ENCODE data around the gene GPR82. TPM values are rescaled to one million over a fixed set of nuclear protein-coding genes. Genes with fewer than 3 reads are reported as not detected.

The GPR82 gene
- total and polyA plus RNA-seq, 10 of the 15 experiments (the other 5 are each of a cell fraction or from before 2014, with no cell fraction given) = 0.23 to 1.7 (median 0.56) TPM

DNA sequence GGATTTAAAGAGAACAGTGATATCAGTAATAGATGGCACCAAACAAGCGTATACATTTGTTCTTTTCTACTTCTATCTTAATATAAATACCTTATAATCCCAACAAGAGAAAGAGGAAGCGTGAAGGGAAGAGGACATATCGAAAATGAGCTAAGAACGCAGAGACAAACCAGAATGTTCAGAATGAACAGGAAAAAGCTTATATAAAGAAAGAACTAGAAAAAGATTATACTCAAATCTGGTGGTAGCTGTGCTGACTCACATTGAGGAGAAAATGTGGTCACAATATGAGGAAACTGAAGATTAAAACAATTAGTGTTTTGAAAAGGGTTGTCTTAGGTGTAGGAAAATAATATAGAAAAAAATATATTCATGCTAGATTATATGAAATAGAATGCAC, 37.2 kb upstream of the GPR82 start:
- intact Hi-C loops (cut with micrococcal nuclease; ENCODE audit: unreplicated experiment) (no loop called here), in situ Hi-C loops (cut with MboI) (no loop called here)
- Histone ChIP-seq H4K20me1 (ENCODE audit: control insufficient read depth, insufficient read depth) (no peaks in the 10 kb centered on the region), H3K9ac (ENCODE audit: control insufficient read depth, insufficient read depth, low read length) (no peak overlapping the region), H3K4me2 (ENCODE audit: control insufficient read depth, insufficient read depth) (no peak overlapping the region), H3K4me3 (no peak overlapping the region), H2AFZ (ENCODE audit: control insufficient read depth, low read depth, low read length) (no peak overlapping the region), H3K79me2 (ENCODE audit: control insufficient read depth, insufficient read depth, low read length) (no peaks in the 10 kb centered on the region), H3K4me1 (ENCODE audit: control insufficient read depth, insufficient read depth, low read length) (peaks cover 6% of the 10 kb centered on the region), H3K27ac (ENCODE audit: control insufficient read depth, insufficient read depth) (no peak overlapping the region), H3K9me3 (replicated peaks; ENCODE audit: control insufficient read depth, insufficient read depth, low read length) (no peaks in the 10 kb centered on the region), H3K36me3 (ENCODE audit: control insufficient read depth in 2 of 2, insufficient read depth in 2 of 2, low read length in 1 of 2) (no peaks in the 10 kb centered on the region), H3K27me3 (replicated peaks in 1 of 2; ENCODE audit: control insufficient read depth in 2 of 2, insufficient read depth in 2 of 2, low read length in 1 of 2) (no peaks in the 10 kb centered on the region)
- TF ChIP-seq, protein P1, sequence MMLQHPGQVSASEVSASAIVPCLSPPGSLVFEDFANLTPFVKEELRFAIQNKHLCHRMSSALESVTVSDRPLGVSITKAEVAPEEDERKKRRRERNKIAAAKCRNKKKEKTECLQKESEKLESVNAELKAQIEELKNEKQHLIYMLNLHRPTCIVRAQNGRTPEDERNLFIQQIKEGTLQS (IDR thresholded peaks at IDR 0.05; ENCODE audit: borderline replicate concordance, extremely low read depth, low read depth, low read length) = no peak
- TF ChIP-seq NFIC (IDR thresholded peaks at IDR 0.05; ENCODE audit: low read depth, low read length) = peak; percentile 65
- peak; percentile 21; the same call in 1 of the 2 replicates for TF ChIP-seq JUNB (IDR thresholded peaks at IDR 0.05)
- TF ChIP-seq IKZF2 (IDR thresholded peaks at IDR 0.05) = peak in 1 of 2 experiments; percentile 25; a peak in 1 of 4 replicates
- 0 out of 2 replicates have a peak, but pooled peaks have one; percentile 11 for TF ChIP-seq IKZF1 (conservative IDR thresholded peaks at IDR 0.05)
- peak; percentile 79 for TF ChIP-seq RUNX3 (IDR thresholded peaks at IDR 0.05; ENCODE audit: low read length)
- no peak for TF ChIP-seq NR2C2 (IDR thresholded peaks at IDR 0.05; ENCODE audit: borderline replicate concordance, control insufficient read depth, insufficient read length, low read depth)
- TF ChIP-seq SPI1 (IDR thresholded peaks at IDR 0.05; ENCODE audit: borderline replicate concordance, insufficient read depth, low read depth, low read length) = peak; percentile 50; the same call in 1 of the 2 replicates
- 0 out of 2 replicates have a peak, but pooled peaks have one; percentile 25 for TF ChIP-seq MTA2 (IDR thresholded peaks at IDR 0.05; ENCODE audit: low read depth)
- DNase-seq (ENCODE audit: low read depth, low spot score) = no peak
- FAIRE-seq = peak; percentile 61
- no TSS peak for BruUV-seq (replicated peaks)
- WGBS (ENCODE audit: insufficient coverage, insufficient replicate concordance, low lambda C conversion rate, missing lambda C conversion rate) = 24% methylated on average over 4 of the region's 4 CpGs
- ChIA-PET POLR2A (no interaction called here), CTCF (interaction anchor here (0.9 kb wide), 1 partner anchor 10 kb away, joined by 3 read pairs; no protein-coding TSS in a partner anchor), SMC1A (ENCODE audit: uncharacterized antibody, unreplicated experiment) (interaction anchor here (0.7 to 2.0 kb wide), 5 partner anchors 19 to 169 kb away, joined by 3 to 5 read pairs (median 3); no protein-coding TSS in a partner anchor), RAD21 (ENCODE audit: unreplicated experiment) (interaction anchor here (0.7 kb wide), 1 partner anchor 20 kb away, joined by 3 read pairs; no protein-coding TSS in a partner anchor)
- ATAC-seq = peak; percentile 66

Data from GM12878 (cell line).